Osteoblast (primary cell): ENCODE data around the gene GATAD2A. TPM values are rescaled to one million over a fixed set of nuclear protein-coding genes. Genes with fewer than 3 reads are reported as not detected.
A peak's percentile ranks its signal among the peaks of the same experiment; 100 is the strongest.

ENCODE experiments used
- DNase-seq: peaks from one replicate; pipeline ENCODE4 v3.0.0; 2011; ENCODE audit warnings: low spot score, mixed read lengths; ENCODE audit not compliant: insufficient read length; ENCODE audit errors: missing footprints
- H2AFZ ChIP-seq: 2 replicates; pipeline ENCODE4 v1.6.0; 2011; ENCODE audit warnings: mild to moderate bottlenecking, low read length
- H3K27ac ChIP-seq: 2 replicates; pipeline ENCODE4 v1.5.1; 2011; ENCODE audit warnings: mild to moderate bottlenecking, low read depth, low read length, moderate library complexity
- H3K27me3 ChIP-seq: 2 replicates; pipeline ENCODE4 v1.6.0; 2012; ENCODE audit warnings: mild to moderate bottlenecking, control low read depth, inconsistent platforms, low read length, moderate library complexity; ENCODE audit not compliant: insufficient read depth
- H3K36me3 ChIP-seq: 2 replicates; pipeline ENCODE4 v1.5.1; 2011; ENCODE audit warnings: mild to moderate bottlenecking, low read length, control low read depth, moderate library complexity; ENCODE audit not compliant: insufficient read depth
- H3K4me1 ChIP-seq: 2 replicates; pipeline ENCODE4 v1.5.1; 2011; ENCODE audit warnings: mild to moderate bottlenecking, low read length, control low read depth, moderate library complexity; ENCODE audit not compliant: insufficient read depth
- H3K4me2 ChIP-seq: 2 replicates; pipeline ENCODE4 v1.6.0; 2011; ENCODE audit warnings: mild to moderate bottlenecking, low read length; ENCODE audit not compliant: insufficient read depth
- H3K4me3 ChIP-seq: fragments of 200-600 bp; sonication (generic); 3 replicates; pipeline ENCODE4 v1.5.1; 2012; ENCODE audit warnings: mild to moderate bottlenecking, low read length, inconsistent platforms; ENCODE audit not compliant: insufficient read depth
- H3K79me2 ChIP-seq: 2 replicates; pipeline ENCODE4 v1.6.0; 2012; ENCODE audit warnings: mild to moderate bottlenecking, low read length, control low read depth, inconsistent platforms; ENCODE audit not compliant: insufficient read depth
- H3K9me3 ChIP-seq: 2 replicates; pipeline ENCODE4 v1.5.1; 2011; ENCODE audit warnings: low read depth, low read length, control low read depth
- H4K20me1 ChIP-seq: 2 replicates; pipeline ENCODE4 v1.6.0; 2012; ENCODE audit warnings: mild to moderate bottlenecking, low read length, control low read depth; ENCODE audit not compliant: insufficient read depth
- total RNA-seq: library from RNA; depleted of rRNA; stranded (reverse); fragments of >200 nt; gene quantifications from 2 replicates; pipeline ENCODE4 v1.2.3, GENCODE V29; 2012
- TF ChIP-seq, protein P1 (sequence below): IDR thresholded peaks from 2 replicates; pipeline ENCODE4 v1.5.1; 2011; ENCODE audit warnings: mild to moderate bottlenecking, low read depth, low read length, moderate library complexity; ENCODE audit errors: extremely low read depth

Gene GATAD2A
- total RNA-seq, 1 donor, result 48.9 TPM

GRCh38 chr19:19422156-19422555 is 16.7 kb downstream of the GATAD2A start:
- H3K27ac ChIP-seq, result peak overlapping the region; percentile 50
- TF ChIP-seq, protein P1, sequence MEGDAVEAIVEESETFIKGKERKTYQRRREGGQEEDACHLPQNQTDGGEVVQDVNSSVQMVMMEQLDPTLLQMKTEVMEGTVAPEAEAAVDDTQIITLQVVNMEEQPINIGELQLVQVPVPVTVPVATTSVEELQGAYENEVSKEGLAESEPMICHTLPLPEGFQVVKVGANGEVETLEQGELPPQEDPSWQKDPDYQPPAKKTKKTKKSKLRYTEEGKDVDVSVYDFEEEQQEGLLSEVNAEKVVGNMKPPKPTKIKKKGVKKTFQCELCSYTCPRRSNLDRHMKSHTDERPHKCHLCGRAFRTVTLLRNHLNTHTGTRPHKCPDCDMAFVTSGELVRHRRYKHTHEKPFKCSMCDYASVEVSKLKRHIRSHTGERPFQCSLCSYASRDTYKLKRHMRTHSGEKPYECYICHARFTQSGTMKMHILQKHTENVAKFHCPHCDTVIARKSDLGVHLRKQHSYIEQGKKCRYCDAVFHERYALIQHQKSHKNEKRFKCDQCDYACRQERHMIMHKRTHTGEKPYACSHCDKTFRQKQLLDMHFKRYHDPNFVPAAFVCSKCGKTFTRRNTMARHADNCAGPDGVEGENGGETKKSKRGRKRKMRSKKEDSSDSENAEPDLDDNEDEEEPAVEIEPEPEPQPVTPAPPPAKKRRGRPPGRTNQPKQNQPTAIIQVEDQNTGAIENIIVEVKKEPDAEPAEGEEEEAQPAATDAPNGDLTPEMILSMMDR, result no peak
- peaks cover 24% of the 10 kb centered on the region for H3K4me1 ChIP-seq
- peaks cover 65% of the 10 kb centered on the region for H4K20me1 ChIP-seq
- H3K4me2 ChIP-seq, result no peak overlapping the region
- peaks cover 98% of the 10 kb centered on the region for H3K79me2 ChIP-seq
- H3K4me3 ChIP-seq, result no peak overlapping the region
- H2AFZ ChIP-seq, result no peak overlapping the region
- no peaks in the 10 kb centered on the region for H3K36me3 ChIP-seq
- no peak for DNase-seq
- H3K27me3 ChIP-seq, result no peaks in the 10 kb centered on the region
- H3K9me3 ChIP-seq, result no peaks in the 10 kb centered on the region

GRCh38 chr19:19423322-19423721 is 17.8 kb downstream of the GATAD2A start:
- Histone ChIP-seq H3K4me1 (peaks cover 23% of the 10 kb centered on the region), H4K20me1 (peaks cover 64% of the 10 kb centered on the region), H3K9me3 (no peaks in the 10 kb centered on the region), H3K27ac (peak overlapping the region; percentile 86), H3K4me3 (no peak overlapping the region), H3K27me3 (no peaks in the 10 kb centered on the region), H3K36me3 (no peaks in the 10 kb centered on the region), H2AFZ (no peak overlapping the region), H3K79me2 (peaks cover 98% of the 10 kb centered on the region), H3K4me2 (peak overlapping the region; percentile 36)
- DNase-seq, result no peak
- TF ChIP-seq, protein P1, result no peak

- H3K9me3 ChIP-seq, result no peaks in the 10 kb centered on the region
- no peak overlapping the region for H3K4me3 ChIP-seq
- H3K4me1 ChIP-seq, result peaks cover 13% of the 10 kb centered on the region
- peaks cover 99% of the 10 kb centered on the region for H3K79me2 ChIP-seq
- peaks cover 67% of the 10 kb centered on the region for H4K20me1 ChIP-seq
- TF ChIP-seq, protein P1, result no peak
- no peak overlapping the region for H2AFZ ChIP-seq
- DNase-seq, result no peak
- no peaks in the 10 kb centered on the region for H3K27me3 ChIP-seq
- no peak overlapping the region for H3K27ac ChIP-seq
- H3K36me3 ChIP-seq, result no peaks in the 10 kb centered on the region
- no peak overlapping the region for H3K4me2 ChIP-seq
Measured at GRCh38 chr19:19425170-19425875, 19.8 kb downstream of the GATAD2A start.

DNA sequence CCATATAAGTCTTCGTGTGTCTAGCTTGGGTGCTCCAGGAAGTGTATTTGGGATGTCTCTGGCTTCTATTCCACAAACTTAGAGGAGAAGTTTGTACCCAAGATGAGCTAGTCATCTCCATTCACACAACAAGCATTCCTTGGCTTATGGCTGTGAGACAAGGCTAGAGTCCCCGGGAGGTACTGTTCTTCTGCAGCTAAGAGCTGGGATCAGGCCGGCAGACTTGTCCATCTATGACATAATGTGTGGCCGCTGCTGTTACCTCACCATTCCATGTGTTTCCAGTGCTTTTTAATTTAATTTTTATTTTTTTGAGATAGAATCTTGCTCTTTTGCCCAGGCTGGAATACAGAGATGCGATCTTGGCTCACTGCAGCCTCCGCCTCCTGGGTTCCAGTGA is 20.7 kb downstream of the GATAD2A start:
- Histone ChIP-seq H3K27me3 (no peaks in the 10 kb centered on the region), H3K9me3 (no peaks in the 10 kb centered on the region), H3K4me3 (no peak overlapping the region), H2AFZ (no peak overlapping the region), H3K79me2 (peaks cover 99% of the 10 kb centered on the region), H3K4me1 (peaks cover 13% of the 10 kb centered on the region), H3K27ac (no peak overlapping the region), H3K4me2 (no peak overlapping the region), H4K20me1 (peaks cover 65% of the 10 kb centered on the region), H3K36me3 (no peaks in the 10 kb centered on the region)
- TF ChIP-seq, protein P1, result no peak
- no peak for DNase-seq
